Measurements from ENCODE around the gene EME1.
A peak's percentile ranks its signal among the peaks of the same experiment; 100 is the strongest.

EME1 gene

GRCh38 chr17:50364061-50364458 is 9.0 kb upstream of the EME1 start:
- DNase-seq = no peak

GRCh38 chr17:50364715-50365114 is 8.3 kb upstream of the EME1 start:
- no peak for DNase-seq

- DNase-seq = no peak
Observed at GRCh38 chr17:50365165-50365564, 7.9 kb upstream of the EME1 start.

- DNase-seq = no peak
Observed at GRCh38 chr17:50365649-50366393, 7.2 kb upstream of the EME1 start.

GRCh38 chr17:50367401-50367800 is 5.6 kb upstream of the EME1 start:
- DNase-seq = no peak

GRCh38 chr17:50370052-50370451 is 3.0 kb upstream of the EME1 start:
- no peak for DNase-seq

GRCh38 chr17:50371526-50371925 is 1.5 kb upstream of the EME1 start:
- no peak for DNase-seq

- peak in 1 of 2 donors; percentile 2 for DNase-seq
Observed at GRCh38 chr17:50372222-50372757, 739 bp upstream of the EME1 start.

GRCh38 chr17:50373705-50374104 is 676 bp downstream of the EME1 start:
- DNase-seq = no peak

GRCh38 chr17:50375858-50376538 is 3.0 kb downstream of the EME1 start:
- DNase-seq = no peak

- DNase-seq = no peak
Observed at GRCh38 chr17:50379351-50380132, 6.5 kb downstream of the EME1 start.

GRCh38 chr17:50380369-50381259 is 7.6 kb downstream of the EME1 start:
- DNase-seq = no peak

GRCh38 chr17:50381260-50381815 is 8.3 kb downstream of the EME1 start:
- DNase-seq = no peak

GRCh38 chr17:50381920-50382319 is 8.9 kb downstream of the EME1 start:
- DNase-seq = no peak

GRCh38 chr17:50382931-50383330 is 9.9 kb downstream of the EME1 start:
- no peak for DNase-seq

- no peak for DNase-seq
Observed at GRCh38 chr17:50386510-50386909, 13.5 kb downstream of the EME1 start.

GRCh38 chr17:50388728-50389127 is 15.7 kb downstream of the EME1 start:
- no peak for DNase-seq

- no peak for DNase-seq
Observed at GRCh38 chr17:50389534-50389933, 16.5 kb downstream of the EME1 start.

GRCh38 chr17:50392621-50393020 is 19.6 kb downstream of the EME1 start:
- no peak for DNase-seq

- DNase-seq = no peak
Observed at GRCh38 chr17:50393700-50394099, 20.7 kb downstream of the EME1 start.

- DNase-seq = peak in 1 of 2 donors; percentile 1
Observed at GRCh38 chr17:50394711-50395110, 21.7 kb downstream of the EME1 start.
